HG03378 (cell line): ENCODE measurements around the gene MAP4K5.

Experiments
- ATAC-seq: cut with Tn5 transposase; IDR thresholded peaks from one replicate; pipeline ENCODE4 v1.9.1; 2021; ENCODE audit warnings: mild to moderate bottlenecking, moderate library complexity; ENCODE audit not compliant: unreplicated experiment

MAP4K5 gene

DNA sequence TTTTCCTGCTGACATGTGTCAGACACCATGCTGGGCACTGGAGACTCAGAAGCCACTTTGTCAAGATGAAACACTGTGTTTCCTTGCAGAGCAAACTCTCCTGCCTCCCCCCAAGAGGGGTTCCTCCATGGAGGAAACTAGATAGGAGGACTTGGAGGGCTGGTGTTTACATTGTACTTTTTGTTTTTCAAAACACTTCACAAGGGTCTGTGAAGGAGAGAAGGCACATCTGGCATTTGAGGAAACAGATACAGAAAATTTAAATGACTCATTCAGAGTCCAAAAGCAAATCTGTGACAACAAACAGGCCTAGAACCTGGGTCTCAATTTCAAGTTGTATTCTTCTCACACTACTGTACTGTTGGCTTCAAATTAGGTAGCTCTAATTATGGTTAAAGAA, 128.9 kb downstream of the MAP4K5 start:
- no peak for ATAC-seq

GRCh38 chr14:50402965-50403364, 129.4 kb downstream of the MAP4K5 start:
- ATAC-seq: no peak

DNA sequence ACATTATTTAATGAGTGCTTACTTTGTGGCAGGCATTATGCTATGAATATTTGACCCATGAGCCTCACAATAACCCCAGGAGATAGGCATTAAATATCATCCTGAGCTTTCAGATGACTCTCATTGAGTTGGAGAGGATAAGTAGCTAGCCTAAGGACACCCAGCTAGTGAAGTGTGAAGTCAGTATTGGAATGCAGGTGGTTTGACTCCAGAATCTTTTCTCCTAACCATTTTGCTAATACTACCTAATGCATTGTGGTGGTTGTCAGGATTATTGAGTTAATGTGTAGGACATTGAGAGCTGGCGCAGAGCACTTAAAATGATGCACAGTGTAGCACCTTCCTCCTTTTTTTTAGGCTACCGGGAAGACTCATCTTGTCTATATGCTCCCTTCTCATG, 131.9 kb downstream of the MAP4K5 start:
- ATAC-seq: no peak

DNA sequence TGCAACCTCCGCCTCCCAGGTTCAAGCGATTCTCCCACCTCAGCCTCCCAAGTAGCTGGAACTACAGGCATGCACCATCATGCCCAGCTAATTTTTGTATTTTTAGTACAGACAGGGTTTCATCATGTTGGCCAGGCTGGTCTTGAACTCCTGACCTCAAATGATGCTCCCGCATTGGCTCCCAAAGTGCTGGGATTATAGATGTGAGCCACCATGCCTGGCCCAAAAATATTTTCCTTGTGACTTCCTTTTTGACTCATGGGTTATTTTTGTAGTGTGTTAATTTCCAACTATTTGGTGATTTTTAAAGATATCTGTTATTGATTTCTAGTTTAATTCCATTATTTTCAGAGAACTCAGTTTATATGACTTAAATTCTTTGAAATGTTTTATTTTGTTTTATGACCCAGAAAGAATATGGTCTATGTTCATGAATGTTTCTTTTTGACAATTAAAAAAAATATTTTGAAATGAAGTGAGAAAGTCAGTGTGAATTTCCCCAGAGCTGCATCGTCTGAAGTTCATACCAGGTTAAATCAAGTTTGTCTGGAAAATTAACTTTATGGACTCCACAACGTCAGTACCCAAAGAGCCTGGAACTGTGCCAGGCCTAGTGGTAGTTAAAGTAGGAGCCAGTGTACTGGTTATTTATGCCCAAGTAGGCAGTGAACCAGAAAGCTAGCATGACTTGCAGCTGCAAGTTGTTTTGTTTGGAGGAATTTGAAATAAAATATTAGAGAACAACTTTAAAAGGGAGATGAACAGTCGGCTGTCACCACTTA, 132.9 kb downstream of the MAP4K5 start:
- no peak for ATAC-seq

DNA sequence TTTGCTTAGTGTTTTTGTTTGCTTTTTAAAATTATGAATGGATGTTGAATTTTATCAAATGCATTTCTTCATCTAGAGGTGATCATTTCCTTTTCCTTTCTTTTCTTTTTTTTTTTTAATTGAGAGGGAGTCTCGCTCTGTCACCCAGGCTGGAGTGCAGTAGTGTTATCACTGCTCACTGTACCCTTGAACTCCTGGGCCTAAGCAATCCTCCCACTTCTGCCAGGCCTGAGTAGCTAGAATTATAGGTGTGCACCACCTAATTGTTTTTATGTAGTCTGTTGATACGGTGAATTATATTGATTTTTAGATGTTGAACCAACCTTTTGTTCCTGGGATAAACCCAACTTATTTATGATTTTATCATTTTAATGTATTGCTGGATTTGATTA, 134.2 kb downstream of the MAP4K5 start:
- no peak for ATAC-seq

- ATAC-seq: no peak
These were observed 134.8 kb downstream of the MAP4K5 start for GRCh38 chr14:50397390-50398188.

DNA sequence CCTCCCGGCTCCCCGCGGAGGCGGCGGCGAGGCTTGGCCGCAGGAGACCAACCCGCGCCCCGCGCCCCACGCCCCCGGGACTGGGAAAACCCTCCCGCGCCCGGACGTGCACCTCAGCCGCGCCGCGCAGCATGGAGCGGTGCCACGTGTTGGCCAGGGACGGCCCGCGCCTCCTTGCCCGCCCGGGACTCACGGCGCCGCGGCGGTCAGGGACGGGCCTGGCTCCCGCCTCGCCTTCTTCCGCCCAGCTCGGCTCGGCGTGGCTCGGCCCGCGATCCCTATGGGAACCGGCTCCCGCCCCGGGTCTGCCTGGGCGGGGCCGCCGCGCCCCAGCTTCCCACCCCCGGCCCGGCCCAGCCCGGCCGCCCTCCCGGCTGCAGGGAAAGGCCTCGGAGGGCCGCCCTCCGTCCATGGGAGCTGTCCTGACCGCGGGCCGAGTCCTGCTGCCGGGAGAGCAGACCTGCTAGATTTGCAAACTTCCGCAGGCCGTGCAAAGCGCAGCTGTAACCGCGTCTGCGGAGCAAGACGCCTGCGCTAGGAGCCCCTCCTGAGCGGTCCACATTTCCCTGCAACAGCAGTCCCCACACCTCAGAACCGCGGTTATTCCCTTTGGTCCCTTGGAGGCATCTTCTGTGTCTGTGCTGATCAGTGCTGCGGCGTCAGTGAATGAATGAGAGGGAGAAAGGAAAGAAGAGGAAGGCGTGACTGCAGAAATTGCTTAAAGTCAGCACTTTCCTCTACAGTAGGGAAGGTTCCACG, 135.6 kb downstream of the MAP4K5 start, which contains the start of gene CDKL1:
Gene CDKL1, minus strand, starts transcription at position 251 of the 759 bp plus-strand sequence. CDS start 1,013 bp downstream, outside the sequence.
- ATAC-seq: peak; percentile 43

GRCh38 chr14:50395448-50395847, 136.9 kb downstream of the MAP4K5 start:
- ATAC-seq: no peak

DNA sequence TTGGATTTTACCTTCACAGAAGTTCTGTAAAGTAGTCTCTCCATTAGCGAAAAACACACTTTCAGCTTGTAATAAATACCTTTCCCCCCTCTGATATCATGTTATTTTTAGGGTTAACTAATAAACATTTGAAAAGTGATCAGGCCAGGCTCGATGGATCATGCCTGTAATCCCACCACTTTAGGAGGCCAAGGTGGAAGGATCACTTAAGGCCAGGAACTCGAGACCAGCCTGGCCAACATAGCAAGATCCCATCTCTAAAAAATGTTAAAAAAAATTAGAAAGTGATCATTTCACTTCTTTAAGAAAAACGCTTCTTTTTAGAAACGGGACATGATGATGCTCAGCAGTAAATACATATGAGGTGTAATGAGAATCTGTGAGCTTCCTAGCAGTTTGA, 137.7 kb downstream of the MAP4K5 start:
- no peak for ATAC-seq

DNA sequence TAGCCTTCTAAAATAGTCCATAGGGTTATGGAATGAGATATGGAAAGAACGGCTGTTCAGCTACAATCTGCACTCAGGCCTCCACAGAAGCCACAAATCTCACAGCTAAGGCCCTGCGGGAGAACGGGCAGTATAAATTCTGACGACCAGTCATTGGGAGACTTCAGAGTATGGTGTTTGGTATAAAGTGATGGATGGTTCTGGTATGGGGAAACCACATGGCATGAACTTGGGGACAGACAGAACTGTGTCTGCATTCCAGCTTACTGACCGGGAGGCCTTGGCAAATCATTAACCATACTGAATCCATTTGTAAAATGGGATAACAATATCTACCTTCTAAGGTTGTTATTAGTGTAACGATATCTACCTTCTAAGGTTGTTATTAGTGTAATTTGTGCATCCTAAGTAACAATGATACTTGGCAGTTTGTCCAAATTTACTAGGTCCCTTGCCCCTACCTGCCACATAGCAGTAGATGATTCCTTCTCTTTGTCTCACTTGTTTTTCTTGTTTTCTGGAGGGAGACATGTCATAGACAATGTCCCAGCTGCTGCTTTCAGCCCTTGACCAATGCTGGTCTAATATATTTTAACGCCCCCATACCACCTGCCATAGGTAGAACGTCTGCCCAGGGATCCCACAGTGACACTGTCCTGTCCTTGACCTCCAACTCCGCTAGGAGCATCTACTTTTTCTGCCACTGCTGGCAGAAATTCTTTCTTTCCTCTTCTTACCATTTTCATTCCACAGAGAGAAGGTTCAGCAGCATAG, 142.5 kb downstream of the MAP4K5 start:
- ATAC-seq: no peak

DNA sequence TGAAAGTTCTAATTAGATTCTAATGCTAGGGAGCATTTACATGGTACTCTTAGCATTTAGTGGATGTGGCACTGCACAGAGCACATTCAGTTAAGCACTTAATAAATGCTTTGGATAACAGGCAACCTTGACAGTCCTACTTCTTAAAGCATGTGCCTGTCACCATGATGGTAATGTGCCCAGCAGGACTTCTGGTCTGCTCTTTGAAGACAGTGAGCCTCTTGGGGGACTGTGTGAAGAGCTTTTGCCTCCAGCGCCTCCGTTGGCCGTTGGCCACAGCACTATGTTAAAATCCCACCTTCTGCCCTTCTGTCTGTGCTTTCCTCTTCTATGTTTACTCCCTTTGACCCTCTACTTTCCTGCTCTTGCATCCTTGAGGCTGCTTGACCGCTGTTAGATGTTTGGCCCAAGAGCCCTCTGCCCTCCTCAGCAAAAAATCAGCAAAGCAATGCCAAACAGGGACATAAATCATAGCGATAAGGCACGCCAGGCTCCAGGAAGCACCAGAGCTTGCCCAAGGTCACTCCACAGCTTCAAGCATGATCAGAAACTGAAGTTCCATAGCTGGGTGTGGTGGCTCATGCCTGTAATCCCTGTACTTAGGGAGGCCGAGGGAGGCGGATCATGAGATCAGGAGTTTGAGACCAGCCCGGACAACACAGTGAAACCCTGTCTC, 144.0 kb downstream of the MAP4K5 start:
- ATAC-seq: no peak

DNA sequence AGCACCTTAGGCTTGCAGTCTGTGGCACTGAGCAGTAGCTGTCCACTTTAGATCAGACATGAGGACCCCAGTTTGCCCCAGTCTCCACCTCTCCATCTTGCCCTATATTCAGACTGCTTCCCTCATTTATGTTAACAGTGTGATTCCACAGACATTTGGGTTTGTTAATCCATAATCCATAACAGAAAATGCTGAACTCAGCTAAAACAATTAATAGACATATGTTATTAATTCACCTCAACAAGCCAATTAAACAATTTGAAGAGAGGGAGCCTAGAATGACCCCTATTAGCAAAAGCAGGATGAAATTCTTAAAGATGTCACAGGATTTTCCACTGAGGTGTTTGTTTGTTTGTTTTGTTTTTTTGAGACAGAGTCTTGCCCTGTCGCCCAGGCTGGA, 144.8 kb downstream of the MAP4K5 start:
- ATAC-seq: no peak

GRCh38 chr14:50383618-50384225, 148.6 kb downstream of the MAP4K5 start:
- no peak for ATAC-seq

DNA sequence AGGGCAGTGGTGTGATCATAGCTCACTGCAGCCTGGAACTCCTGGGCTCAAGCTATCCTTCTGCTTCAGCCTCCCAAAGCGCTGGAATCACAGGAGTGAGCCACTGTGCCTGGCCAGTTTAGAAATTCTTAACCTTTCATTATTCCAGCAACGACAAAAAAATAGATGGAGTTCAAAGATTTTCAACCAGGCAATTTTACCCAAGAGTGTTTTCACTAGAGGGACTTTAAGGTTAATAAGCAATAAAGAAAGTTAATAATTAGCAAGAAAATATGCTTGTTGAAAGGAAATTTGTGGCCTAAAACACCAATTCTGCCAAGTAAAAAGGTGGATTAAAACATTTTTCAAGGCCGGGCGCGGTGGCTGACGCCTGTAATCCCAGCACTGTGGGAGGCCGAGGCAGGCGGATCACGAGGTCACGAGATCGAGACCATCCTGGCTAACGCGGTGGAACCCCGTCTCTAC, 150.5 kb downstream of the MAP4K5 start:
- no peak for ATAC-seq

DNA sequence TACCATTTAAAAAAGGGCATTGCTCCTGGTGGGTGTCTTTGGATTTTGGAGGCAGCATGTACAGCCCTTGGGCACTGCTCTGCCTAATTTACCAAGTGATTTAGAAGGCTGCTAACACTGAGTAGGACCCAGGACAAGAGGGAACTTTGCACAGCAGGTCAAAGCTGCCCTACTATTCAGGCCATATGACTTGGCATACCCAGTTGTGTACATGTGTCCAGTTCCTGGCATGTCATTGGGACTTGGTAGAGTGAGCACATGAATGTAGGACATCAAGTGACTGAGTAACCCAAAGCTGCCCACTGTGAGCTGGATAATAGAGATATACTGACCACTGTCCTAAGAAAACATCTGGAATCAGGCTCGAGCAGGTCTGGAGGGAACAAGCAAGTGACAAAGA, 151.4 kb downstream of the MAP4K5 start:
- ATAC-seq: no peak

DNA sequence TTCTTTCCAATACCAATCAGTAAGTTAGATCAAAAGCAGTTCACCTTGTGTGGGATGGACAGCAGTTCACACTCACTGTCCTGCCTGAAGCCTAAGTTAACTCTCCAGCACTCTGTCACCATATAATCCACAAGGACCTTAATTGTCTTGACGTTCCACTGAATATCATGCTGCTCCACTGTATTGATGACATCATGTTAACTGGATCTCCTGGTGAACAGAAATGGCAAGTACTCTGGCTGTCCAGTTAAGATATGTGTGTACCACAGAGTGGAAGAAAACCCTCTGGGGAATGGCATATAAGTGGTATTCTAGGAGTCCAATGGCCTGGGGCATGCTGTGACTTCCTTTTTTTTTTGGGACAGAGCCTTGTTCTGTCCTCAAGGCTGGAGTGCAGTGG, 151.9 kb downstream of the MAP4K5 start:
- ATAC-seq: no peak

DNA sequence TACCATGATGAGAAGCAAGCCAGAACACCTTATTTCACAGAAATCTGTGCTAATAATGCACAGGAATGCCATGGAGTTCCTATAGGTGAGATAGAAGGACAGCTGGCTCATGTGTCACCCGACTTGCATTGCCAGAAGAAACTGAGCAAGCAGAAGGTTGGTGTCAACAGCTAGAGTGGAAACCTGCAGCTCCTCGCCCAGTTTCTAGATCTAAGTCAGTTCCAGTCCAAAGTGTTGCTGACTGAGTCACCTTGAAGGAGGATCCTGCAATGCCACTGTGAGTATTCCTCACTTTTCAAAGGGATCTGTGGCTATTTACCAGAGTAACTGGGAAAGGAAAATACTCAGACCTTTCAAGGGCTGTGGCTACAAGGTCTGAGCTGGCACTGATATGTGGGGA, 152.8 kb downstream of the MAP4K5 start:
- no peak for ATAC-seq

- no peak for ATAC-seq
These were observed 154.8 kb downstream of the MAP4K5 start for GRCh38 chr14:50377550-50378085.

GRCh38 chr14:50375760-50376159, 156.6 kb downstream of the MAP4K5 start:
- ATAC-seq: no peak
